HG02759 (cell line): ENCODE data around the gene RNF113B.
A peak's percentile ranks its signal among the peaks of the same experiment; 100 is the strongest.

Source experiments
- ATAC-seq: cut with Tn5 transposase; IDR thresholded peaks from one replicate; pipeline ENCODE4 v1.9.1; 2021; ENCODE audit warnings: mild to moderate bottlenecking, moderate library complexity; ENCODE audit not compliant: unreplicated experiment

The RNF113B gene

DNA sequence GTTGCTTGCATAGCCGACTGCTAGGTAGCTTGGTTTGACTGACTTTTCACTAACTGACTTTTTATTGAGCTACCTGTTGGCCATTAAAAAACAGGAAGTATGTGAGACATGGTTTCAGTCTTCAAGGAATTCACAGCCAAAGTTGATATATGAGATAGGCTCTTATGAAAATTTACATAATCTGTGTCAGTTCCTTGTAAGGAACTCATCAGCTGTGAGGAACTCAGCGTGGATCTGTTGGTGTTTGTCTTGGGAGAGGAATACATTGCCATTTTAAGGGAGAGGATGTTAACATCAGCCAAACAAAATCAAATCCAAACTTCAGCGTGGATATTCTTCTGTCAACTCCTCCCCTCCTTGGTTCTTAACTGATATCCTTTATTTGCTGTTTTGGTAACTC lies 2.0 kb downstream of the RNF113B start:
- ATAC-seq: no peak

DNA sequence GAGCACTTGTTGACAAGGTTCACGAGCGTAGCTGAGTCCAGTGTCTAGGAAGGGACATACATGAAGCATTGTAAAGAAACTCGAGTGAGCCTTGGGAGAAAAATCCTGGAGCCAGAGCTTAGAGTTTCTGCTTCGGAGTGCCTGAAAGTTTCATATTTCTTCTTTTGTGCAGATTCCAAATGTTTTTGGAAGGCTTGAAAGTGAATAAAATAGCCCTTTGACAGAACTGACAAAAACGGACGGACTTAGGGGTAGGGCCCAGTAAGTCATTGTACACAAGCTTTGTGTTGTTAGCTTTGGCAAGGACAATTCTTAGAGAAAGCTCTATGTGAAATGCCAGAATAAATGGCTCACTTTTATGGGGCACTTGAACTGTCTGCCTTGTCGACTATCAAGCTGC lies 2.8 kb downstream of the RNF113B start:
- no peak for ATAC-seq

- no peak for ATAC-seq
These were observed 3.5 kb downstream of the RNF113B start for GRCh38 chr13:98173431-98174152.

DNA sequence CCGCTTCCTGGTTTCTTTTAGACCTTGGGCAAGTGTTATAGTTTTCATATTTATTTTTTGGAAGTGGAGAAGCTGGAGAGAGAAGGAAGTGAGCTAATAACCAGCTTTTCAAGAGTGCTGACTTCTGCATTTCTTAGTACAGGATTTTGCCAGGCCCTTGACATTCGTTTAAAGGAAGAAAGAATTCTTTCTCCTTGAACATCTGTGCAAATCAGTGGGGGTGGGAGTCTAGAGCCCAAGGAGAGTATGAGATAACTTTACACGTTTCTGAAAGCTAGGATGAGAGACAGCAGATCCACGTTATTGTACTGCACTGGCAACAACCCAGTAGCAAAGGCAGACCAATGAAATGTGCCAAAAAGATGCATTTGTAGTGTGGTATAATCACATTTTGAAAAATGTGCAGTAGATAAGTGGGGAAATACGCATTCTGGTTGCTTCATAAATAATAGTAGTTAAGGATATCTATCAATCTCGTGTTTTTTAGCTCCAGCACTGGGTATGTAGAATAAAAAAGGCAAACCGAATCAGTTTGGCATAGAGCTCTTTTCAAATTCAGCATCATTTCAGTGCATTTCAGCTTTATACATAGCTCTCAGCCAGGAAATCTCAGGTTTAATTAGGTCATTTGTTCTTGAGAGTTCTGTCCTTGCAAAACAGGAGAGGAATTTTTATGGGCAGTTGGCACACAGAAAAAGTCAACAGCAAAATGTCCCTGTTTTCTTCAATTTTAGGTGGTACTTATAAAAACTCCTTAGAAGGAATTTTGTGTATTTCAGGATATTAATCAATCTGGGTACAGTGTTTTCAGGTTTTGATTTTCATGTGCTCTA lies 4.3 kb downstream of the RNF113B start:
- ATAC-seq: no peak

- ATAC-seq: no peak
These were observed 5.0 kb downstream of the RNF113B start for GRCh38 chr13:98171900-98172589.

DNA sequence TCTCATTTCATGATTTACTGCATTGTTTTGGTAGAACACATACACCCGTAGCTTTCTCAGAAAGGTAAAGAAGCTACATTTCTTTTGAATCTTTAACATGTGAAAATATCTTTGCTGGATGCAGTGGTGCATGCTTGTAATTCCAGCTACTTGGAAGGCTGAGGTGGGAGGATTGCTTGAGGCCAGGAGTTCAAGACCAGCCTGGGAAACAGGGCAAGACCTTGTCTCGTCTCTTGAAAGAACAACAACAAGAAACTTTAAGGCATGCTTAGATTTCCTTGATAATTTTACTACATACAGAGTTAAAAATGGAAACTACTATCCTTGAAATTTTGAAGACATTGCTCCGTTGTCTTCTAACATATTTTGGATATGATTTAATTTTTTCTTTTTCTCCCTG lies 7.7 kb downstream of the RNF113B start:
- no peak for ATAC-seq

DNA sequence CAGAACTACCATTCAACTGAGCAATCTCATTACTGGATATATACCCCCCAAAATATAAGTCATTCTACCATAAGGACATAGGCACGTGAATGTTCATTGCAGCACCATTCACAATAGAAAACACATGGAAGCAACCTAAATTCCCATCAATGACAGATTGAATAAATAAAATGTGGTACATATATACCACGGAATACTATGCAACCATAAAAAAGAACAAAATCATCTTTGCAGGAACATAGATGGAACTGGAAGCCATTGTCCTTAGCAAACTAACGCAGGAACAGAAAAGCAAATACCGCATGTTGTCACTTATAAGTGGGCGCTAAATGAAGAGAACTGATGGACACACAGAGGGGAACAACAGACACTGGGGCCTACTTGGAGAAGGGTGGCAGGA lies 14.1 kb downstream of the RNF113B start:
- ATAC-seq: no peak

GRCh38 chr13:98158172-98158899 lies 18.7 kb downstream of the RNF113B start:
- no peak for ATAC-seq

GRCh38 chr13:98157609-98158008 lies 19.5 kb downstream of the RNF113B start:
- ATAC-seq: no peak

GRCh38 chr13:98157188-98157587 lies 19.9 kb downstream of the RNF113B start:
- no peak for ATAC-seq

DNA sequence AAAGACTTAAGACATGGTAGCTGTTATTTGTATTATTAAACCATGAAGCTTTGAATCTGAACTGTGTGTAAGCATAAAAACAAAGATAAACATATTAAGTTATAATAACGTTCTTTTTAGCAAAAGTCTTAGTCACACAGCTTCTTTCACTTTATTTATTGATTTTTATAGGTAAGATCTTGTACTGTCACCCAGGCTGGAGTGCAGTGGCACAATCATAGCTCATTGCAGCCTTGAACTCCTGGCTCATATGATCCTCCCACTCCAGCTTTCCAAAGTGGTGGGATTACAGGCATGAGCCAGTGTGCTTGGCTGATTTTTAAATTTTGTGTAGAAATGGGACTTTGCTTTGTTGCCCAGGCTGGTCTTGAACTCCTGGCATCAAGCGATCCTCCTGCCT lies 20.8 kb downstream of the RNF113B start:
- no peak for ATAC-seq

DNA sequence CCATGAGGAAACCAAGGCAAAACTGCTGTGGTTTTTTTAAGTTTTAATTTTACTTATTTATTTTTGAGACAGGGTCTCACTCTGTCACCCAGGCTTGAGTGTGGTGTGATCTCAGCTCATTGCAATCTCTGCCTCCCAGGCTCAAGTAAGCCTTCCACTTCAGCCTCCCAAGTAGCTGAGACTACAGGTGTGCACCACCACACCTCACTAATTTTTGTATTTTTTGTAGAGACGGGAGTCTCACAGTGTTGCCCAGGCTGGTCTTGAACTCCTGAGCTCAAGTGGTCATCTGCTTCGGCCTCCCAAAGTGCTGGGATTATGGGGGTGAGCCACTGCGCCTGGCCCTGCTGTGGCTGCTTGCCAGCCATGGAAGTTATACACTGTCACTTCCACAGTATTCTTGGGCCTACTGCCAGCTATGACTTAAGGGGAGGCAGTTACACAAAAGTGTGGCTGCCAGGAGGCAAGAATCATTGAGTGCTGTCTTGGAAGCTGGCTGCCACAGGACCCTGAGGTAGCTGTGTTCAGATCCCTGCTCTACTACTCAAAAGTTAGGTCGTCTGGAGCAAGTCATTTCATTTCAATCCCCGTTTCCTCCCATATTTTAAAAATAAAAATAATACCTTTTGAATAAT lies 21.5 kb downstream of the RNF113B start:
- ATAC-seq: no peak

GRCh38 chr13:98150832-98151479 lies 26.1 kb downstream of the RNF113B start:
- ATAC-seq: no peak

GRCh38 chr13:98147521-98147920 lies 29.5 kb downstream of the RNF113B start:
- no peak for ATAC-seq

GRCh38 chr13:98144801-98145350 lies 32.2 kb downstream of the RNF113B start:
- no peak for ATAC-seq

GRCh38 chr13:98144027-98144741 lies 32.9 kb downstream of the RNF113B start:
- no peak for ATAC-seq

- ATAC-seq: peak; percentile 18
These were observed 33.5 kb downstream of the RNF113B start for GRCh38 chr13:98143601-98144026.

DNA sequence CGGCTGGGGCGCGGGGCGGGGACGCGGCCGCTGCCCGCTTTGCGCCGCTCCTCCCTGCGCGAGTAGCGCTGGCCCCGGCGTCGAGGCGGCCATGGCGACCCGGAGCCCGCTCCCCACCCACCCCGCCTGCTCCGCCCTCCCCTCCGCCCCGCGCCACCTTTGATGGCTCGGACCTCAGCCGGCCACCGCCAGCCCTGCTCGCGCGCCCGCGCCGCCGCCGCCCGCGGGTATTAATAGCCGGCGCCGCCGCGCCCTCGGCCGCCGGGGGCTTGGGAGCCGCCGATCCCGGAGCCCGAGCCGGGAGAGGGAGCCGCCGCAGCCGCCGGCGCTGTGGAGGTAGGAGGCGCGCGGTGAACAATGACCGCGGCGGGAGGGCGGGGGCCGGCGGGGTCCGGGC lies 33.9 kb downstream of the RNF113B start:
- ATAC-seq: peak; percentile 42
